Activated T-cell treated with anti-CD3 and anti-CD28 coated beads for 24 hours (primary cell): ENCODE data around the gene PLCE1.

Experiments
- DNase-seq: peaks from one replicate; pipeline ENCODE4 v3.0.0-alpha.2; 2020; ENCODE audit warnings: low read depth

The PLCE1 gene

DNA sequence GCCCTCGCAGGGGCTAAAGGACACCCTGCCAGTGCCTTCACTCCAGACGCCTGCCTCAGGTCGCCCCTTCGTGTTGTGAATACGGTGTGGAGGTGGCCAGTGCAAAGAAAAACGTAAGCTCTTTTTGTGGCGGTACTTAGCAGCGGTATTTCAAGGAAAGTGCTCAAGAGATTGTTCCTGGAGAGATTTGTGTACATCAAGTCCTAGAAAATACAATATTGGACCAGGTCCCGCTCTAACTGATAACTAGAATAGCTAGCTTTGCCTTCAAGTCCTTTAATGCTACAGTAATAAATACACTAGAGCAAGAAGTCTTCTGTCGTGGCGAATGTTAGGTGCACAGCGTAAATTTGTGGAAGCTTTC lies 689 bp downstream of the PLCE1 start:
- no peak for DNase-seq

DNA sequence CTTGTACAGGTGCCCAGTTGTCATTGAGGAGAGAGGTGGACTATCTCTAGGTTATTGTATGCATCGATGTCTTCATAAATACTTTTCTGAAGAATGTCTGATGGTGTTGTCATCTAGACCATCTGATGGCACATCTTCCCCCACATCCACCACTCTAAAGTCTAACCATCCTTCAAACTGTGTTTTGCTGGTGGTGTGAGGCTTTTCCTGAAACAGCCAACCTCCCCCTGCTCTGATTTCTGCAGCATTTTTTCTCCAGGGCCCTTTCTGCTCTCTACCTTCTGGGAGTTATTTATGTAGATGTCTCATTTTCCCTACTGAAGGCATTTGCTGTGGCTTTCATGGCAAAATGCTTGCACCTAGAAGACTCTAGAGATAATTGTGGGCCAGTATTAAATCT lies 1.5 kb downstream of the PLCE1 start:
- no peak for DNase-seq

DNA sequence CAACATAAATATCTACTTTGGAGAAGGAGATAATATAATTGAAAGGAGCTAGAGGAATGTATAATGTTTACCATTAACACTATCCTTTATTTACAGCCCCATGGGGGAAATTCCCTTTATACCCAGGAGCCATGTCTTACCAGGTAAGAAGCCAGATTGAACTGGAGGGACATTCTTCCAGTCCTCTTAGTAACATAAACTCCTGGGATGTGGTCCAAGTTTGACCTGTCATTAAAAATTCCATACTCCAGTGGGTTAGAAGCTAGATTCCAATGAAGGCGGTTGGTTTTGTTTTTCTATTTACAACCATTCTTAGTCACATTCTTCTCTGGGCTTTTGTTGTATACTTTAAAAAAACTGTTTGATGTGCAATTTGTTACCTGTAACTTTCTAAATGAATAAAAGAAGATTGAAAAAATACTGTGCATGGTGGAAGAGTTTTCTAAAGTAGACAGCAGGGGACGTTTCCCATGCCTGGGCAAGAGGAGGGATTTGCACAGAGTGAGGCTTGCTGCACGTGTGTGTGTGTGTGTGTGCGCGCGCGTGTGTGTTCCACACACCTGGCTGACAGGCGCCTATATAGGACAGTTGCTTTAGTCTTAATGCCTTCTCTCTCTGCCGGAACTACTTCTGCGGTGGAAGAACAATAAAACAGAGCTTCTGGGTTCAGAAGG lies 2.0 kb downstream of the PLCE1 start:
- no peak for DNase-seq

DNA sequence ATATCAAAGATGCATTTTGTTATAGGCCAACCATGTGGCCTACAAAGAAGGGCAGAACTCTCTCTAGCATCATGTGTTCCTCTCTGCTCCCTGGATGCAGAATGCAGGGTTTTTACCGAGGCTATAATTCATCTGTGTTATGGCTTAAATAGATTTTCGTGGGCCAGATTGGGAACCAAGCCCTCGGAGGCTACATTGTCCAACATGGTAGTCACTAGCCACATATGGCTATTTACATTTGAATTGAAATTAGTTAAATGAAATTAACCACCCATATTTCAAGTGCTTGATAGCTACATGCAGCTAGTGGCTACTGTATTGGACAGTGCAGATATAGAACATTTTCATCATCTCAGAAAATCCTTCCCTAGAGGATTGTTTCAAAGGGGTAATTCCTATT lies 2.8 kb downstream of the PLCE1 start:
- no peak for DNase-seq

DNA sequence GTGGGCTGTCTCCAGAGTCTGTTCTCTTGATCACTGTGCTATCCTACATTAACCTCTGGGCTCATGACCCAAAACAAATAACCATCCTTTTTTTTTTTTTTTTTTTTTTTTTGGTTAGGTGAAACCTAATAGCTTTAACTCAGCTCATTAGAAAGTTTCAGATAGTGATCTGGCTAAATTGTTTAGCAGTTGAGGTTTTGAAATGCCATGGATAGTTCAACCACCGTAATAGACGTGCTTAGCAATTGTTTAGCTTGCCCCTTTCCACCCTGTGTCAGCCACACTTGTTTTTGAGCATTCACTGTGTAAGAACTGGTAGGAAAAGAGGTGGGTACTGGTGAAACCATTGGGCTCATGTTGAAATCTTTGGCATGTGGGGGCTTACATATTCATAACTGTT lies 3.8 kb downstream of the PLCE1 start:
- no peak for DNase-seq

DNA sequence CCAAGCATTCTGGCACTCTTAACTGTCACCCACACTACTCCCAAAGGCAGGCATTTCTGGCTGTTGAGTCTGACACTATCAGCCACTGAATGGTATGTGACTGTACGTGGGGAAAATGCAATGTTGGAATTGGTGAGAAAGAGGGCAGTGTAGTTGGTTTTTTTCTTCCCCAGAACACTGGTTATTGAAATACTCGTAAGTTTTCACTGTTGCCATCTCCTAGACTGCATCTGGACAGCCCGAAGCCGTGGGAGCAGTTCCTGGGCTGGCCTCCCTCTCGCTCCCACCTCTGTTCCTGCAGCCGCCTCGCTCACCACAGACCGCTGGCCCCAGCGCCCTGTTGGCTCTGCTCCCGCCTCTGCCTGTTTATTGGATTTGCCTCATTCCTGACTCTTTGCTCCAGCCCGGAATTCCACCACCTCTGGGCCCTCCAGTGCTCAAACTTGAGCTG lies 5.7 kb downstream of the PLCE1 start:
- DNase-seq = no peak

DNA sequence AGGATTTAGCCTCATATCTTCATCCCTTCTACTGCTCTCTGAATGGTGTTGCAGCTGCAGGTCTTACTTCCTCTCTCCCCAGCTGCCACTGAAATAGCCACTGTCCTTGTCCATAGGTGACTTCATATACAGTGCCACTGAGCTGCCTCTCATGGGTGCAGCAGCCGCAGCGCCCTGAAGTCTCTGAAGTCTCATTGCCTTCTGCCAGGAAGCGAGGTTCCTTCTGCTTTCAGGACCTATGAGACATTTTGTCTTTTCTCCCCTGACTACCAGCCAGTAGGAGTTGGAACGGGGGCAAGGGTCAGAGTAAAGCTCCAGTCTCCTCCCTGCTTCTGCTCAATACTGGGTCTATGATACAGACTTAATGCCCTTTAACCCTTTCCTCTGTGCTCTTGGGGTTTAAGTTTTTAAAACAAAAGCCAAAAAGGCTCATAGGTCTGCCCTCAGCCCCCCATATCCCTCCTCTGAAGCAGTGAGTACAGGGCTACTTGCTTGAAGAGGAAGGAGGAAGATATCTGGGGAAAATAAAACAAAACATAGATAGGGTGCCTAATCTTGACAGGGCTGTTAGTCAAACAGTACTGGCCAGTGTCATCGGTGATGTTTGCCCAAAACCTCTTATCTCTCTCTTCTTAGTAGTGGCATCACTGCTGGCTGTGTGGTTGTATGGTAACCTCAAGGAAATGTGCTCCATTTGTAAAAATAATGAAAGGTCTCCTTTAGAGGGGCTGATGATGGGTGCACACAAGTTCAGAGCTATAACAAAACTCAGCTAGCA lies 7.1 kb downstream of the PLCE1 start:
- DNase-seq = no peak

DNA sequence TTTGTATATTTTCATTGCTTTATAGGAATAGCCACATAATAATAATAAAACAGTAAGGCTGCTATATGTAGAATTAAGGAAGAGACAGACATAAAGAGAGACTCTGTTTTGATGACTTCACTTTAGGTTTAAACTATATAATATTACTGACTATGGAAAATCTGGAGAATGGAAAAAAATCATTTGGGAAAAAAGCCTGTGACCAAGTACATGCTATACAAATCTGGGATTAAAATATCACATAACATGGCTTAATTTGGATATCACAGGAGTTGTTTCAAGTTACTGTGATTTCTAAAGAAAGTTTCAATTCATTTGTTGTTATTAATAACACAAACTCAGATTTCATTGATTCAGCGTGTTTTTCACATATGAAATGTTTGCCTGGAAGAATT lies 7.7 kb downstream of the PLCE1 start:
- DNase-seq = no peak

DNA sequence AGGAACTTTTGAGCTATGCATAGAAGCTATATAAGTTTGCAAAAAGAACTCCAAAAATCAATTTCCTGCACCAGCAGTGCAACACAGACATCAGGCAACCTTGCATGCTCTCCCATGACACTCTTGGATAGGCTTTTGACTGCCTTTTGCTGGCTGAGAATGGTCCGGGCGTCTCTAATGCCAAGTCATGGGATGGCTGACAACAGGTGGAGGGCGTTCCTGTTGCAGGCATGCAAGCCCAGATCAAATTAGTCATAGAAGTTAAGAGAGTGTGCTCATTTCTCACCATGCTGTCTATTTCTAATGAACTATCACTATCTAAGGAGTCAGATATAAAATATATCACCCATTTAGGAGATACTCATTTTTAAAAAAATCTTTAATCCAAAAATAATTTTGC lies 8.4 kb downstream of the PLCE1 start:
- DNase-seq = no peak

DNA sequence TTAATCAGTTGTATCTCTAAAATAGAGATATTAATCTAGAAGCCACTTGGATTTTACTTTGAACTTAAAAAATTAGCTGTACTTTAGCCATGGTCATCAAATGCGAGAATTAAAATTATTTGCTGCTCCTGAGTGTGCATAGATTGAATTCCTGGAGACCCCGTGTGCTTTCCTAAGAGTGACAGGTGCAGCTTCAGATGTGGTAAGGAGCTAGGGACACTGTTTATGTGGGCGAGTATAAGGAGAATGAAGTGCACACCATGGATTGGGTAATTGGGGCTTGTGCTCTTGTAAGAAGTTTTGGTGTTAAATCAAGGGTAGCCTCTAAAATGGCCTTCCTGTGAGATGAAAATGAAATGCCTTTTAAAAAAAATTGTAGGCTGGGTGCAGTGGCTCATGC lies 9.8 kb downstream of the PLCE1 start:
- DNase-seq = no peak

DNA sequence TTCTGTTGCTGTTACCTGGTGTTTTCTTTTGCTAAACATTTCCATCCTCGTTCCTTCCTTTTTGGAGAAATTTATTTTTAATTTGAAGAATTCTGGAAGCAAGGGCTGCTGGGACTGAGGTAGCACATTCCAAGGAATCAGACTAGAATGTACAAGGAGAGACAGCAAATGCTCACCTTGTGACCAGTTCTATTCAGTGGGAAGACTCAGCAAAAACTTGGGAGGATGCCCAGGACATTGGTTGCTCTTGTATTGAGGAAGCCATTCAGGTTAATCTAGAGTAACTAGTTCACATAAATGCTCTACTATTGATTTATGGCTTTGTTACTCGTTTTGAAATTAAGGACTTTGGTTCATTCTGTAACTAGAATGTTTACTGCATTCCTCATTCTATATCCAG lies 11.3 kb downstream of the PLCE1 start:
- DNase-seq = no peak

DNA sequence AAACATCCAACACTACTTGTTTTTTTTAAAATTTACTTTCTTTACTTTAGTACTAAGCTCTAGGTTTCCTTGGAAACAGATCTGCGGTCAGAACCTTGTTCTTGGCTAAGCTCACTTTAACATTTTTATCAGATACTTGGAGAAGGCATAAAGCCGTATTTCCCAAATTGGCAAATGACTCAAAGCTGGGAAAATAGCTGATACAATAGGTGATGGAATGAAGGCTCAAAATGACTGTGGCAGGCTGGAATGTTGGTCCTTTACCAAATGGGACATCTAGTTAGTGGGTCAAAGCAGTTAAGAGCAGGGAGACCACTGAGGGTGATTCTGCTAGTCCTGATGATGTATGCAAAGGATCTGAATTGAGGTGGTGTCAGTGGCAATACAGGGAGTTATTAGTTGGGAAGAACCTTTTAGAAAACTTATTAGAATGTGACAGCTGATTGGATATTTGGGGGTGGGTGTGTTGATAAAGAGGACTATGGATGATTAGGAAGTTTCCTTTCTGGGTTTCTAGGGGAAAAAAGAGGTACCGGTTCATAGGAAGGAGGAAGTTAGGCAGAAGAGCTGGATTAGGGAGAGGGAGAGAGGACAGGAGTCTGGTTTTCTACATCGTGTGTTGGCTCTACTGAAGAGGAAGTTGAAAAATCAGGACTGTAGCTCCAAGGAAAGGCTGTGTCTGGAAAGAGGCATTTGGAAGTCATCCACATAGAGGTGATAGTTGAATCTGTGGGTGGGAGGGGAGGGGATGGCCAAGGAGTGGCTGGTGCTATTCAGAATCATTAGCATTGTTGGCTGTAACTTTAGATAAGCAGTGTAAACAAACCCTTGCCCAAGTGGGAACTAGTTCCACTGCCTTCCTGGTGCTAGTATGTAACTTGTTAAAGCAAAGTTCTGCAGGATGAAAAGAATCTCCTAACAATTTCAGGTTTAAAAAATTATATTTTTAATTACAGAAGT lies 13.1 kb downstream of the PLCE1 start:
- DNase-seq = no peak

DNA sequence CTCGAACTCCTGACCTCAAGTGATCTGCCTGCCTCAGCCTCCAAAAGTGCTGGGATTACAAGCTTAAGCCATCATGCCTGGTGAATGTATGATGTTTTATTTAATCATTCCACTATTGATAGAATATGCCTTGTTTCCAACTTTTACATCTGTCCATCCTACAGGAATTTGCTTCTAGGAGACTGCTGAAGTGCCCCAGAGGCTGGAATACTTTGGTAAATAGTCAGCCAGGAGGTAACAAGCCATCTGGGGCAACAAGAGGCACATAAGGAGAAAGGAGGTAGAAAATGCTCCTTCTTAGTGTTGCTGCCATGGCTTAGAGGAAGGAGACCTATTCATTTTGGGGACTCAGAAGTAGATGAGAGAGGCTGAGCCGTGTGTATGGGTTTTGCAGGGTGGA lies 14.8 kb downstream of the PLCE1 start:
- DNase-seq = no peak

DNA sequence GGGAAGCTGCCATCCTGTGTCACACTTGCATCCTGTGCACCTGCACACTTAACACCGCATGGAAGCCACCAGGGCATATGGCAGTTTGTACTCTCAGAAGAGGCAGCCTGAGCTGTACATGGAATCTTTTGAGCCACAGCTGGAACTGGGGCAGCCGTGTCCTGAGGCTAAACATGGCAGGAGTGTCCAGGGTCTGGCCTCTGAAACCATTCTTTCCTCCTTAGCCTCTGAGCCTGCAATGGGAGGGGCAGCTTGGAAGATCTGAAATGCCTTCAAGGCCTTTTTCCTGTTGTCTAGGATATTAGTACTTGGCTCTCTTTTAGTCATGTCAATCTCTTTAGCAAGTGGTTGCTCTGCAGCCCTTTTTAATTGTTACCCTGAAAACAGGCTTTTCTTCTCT lies 16.4 kb downstream of the PLCE1 start:
- DNase-seq = no peak

DNA sequence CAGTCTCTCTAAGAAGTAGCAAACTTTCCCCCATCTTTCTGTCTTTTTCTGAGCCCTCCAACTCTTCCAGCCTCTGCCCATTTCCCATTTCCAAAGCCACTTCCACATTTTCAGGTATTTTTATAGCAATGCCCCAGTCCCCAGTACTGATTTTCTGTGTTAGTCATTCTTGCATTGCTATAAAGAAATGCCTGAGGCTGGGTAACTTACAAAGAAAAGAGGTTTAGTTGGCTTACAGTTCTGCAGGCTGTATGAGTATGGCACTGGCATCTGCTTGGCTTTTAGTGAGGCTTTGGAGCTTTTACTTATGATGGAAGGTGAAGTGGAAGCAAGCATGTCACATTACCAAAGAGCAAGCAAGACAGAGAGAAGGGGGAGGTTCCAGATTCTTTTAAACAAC lies 17.2 kb downstream of the PLCE1 start:
- no peak for DNase-seq

DNA sequence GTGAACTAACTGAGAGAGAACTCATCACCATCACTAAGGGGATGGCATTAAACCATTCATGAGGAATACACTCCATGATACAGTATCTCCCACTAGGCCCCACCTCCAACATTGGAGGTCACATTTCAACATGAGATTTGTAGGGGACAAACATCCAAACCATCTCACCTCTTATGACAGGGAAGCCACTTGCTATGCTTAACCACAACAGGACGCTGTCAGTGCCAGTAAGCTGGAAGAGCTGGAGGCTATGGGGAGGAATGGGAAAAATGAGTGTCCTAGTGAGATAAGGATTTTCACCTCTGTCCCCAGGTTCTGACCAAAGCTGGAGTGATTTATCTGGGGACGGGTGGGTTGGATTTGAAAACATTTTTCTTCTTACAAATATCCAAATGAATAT lies 17.6 kb downstream of the PLCE1 start:
- DNase-seq = no peak

DNA sequence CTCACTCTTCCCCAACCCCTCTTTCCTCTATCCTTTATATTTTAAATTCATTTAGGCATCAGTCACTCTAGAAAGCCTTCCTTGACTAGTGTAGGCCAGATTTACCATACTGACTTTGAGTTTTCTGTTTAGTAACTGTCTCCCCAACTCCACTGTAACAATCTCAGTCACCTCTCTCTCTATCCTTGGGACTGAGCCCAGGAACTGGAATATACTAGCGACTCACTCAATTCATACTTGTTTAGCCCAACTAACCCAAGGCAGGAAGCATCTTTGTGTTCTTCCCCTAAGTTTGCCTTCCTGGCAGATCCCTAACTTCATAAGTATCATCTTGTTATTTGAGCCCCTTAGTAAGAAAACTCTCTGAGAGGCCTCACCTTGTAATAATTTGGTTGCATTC lies 19.1 kb downstream of the PLCE1 start:
- DNase-seq = no peak

DNA sequence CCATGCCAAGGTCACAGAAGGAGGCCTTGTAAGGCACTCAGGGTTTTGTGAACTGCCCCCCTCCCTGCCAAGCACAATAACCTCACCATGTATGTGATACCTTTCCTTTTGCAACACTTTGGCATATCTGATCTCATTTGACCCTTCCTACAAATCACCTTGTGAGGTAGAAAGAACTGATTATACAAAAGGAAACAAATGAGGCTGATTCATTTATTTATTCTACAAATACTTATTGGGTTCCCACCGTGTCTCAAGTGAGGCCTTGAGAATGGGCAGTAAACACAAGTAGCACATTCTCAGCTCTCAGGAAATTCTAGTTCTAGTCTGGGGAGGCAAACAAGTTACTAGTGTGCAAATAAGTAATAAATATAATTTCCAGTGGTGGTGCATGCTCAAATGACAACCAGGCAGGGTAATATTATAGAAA lies 19.6 kb downstream of the PLCE1 start:
- no peak for DNase-seq

DNA sequence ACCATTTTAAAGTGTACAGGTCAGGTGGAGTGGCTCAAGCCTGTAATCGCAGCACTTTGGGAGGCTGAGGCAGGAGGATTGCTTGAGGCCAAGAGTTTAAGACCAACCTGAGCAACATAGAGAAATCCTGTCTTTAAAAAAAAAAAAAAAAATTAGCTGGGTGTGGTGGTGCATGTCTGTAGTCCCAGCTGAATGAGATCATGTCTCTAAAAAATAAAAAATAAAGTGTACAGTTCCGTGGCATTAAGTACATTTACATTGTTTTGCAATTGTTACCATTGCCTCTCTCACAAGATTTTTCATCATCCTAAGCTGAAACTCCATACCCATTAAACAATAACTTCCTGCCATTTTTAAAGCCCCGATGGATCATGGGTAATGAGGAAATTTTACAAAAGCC lies 20.6 kb downstream of the PLCE1 start:
- no peak for DNase-seq

DNA sequence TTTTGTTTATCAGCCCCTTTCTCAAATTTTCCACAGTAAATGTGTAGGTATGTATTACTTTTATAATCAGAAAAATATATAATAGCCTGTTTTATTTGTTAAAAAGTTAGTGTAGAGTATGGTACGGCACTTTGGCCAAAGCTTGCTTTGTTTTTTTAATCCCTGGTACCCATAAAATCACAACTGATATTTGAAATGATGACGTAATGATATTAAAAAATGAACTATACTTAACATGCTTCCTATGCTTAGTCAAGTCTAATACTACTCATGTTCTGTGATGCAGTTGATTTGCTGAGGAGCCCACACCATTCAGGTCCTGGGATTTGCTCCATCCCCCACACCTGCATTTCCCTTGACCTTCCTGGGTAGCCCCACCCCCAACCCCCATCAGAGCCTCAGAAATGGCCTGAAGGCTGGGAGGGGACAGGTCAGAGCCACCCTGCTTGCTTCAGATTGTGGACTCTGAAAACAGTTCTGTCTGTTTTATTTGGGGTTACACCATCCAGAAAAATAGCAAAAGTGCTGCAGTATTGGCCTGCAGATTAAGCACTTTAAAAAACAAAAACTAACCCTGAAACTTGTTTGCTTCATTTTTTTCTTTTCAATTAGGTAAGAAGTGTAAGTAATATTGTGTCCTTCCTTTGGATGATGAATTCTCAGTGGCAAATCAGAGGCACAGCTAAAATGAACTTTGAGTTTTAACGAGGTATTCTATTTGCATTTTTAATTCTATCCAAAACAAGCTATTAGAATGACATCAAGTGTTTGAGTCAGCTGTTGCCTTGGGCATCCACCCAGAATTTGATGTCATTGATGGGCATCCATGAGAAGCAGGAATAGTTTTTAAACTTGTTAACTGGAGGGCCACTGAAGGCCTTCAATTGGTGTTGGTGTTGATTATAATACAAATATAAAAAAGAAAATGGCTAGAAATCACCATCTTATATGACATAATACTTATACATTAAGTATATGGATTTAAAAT lies 23.3 kb downstream of the PLCE1 start:
- DNase-seq = no peak

DNA sequence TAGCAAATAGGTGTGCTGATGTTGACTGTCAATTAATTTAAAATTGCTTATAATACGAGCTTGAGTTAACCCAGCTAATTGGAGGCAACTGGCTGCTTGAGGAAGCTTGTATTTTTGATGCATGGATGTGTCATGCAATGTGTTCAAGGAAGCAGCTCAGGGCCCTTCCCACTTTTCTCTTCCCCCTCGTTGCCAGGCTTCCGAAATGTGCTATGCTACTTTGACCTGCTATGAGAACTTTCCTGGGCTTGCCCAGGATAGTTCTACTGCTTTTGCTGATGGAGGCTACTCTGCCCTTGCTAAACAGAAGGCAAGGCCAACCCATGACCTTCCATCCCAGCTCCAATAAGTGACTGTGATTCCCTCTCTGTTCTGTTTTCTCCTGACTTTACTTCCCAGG lies 24.4 kb downstream of the PLCE1 start:
- DNase-seq = no peak

DNA sequence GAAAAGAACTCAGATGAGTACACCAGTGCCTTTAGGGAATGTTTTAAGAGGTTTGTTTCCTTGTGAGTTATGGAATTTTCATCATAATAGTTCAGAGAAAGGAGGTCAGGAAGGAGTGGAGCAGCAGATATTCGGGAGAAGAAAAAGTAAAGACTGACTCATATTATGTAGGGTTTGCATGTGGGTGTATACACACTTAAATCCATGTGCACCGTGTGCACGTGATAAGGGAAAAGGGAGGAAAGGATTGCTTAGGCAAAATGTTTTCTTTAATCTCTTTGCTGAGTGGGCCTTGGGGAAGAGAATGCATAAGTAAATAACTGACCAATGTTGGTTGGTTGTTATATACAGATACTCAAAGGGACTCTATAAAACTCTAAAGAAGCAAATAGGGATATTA lies 30.2 kb downstream of the PLCE1 start:
- no peak for DNase-seq
